ES-I3 (cell line): ENCODE data around the gene FGF14.

Experiments used
- H3K36me3 ChIP-seq: 2 replicates; pipeline ENCODE4 v1.6.1; 2013; ENCODE audit warnings: mild to moderate bottlenecking, low read length, control low read depth, moderate library complexity; ENCODE audit not compliant: insufficient read depth
- H3K4me1 ChIP-seq: 2 replicates; pipeline ENCODE4 v1.6.1; 2013; ENCODE audit warnings: mild to moderate bottlenecking, control low read depth, low read length; ENCODE audit not compliant: insufficient read depth
- H3K9ac ChIP-seq: 2 replicates; pipeline ENCODE4 v1.6.1; 2013; ENCODE audit warnings: low read depth, mild to moderate bottlenecking, low read length, moderate library complexity
- H3K9me3 ChIP-seq: 2 replicates; pipeline ENCODE4 v1.6.1; 2013; ENCODE audit warnings: mild to moderate bottlenecking, low read length, moderate library complexity; ENCODE audit not compliant: control insufficient read depth, insufficient read depth

The FGF14 gene

DNA sequence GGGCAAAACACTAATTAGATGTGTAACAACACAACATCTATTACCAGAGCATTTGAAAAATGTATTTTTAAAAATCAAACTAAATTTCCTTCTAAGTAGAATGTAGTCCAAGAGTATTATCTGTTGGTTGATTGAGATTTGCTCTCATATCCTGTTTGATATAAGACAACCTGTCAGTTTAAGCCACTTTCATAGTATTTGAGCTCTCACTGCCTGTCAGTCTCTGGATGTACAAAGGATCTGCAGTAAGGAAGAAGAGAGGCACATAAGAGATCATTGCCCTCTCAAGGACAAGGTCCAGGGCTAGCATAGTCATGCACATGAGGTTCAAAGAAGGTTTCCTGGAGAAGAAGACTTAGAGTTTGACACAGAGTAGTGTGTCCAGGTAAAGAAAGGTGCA lies 57.4 kb downstream of the FGF14 start:
- Histone ChIP-seq H3K4me1 (no peaks in the 10 kb centered on the region), H3K9me3 (no peaks in the 10 kb centered on the region), H3K9ac (no peak overlapping the region), H3K36me3 (no peaks in the 10 kb centered on the region)

GRCh38 chr13:102333320-102334198 lies 68.3 kb downstream of the FGF14 start:
- 0 out of 2 replicates have a peak, but pooled peaks cover 6% of the 10 kb centered on the region for H3K4me1 ChIP-seq

GRCh38 chr13:102328909-102329308 lies 72.9 kb downstream of the FGF14 start:
- no peaks in the 10 kb centered on the region for H3K36me3 ChIP-seq
- 0 out of 2 replicates have a peak, but pooled peaks cover 6% of the 10 kb centered on the region for H3K4me1 ChIP-seq
- H3K9ac ChIP-seq = no peak overlapping the region
- no peaks in the 10 kb centered on the region for H3K9me3 ChIP-seq

More at GRCh38 chr13:102333320-102334198, 68.3 kb downstream of the FGF14 start:
- H3K9me3 ChIP-seq = no peaks in the 10 kb centered on the region
- H3K36me3 ChIP-seq = no peaks in the 10 kb centered on the region
- H3K9ac ChIP-seq = no peak overlapping the region

DNA sequence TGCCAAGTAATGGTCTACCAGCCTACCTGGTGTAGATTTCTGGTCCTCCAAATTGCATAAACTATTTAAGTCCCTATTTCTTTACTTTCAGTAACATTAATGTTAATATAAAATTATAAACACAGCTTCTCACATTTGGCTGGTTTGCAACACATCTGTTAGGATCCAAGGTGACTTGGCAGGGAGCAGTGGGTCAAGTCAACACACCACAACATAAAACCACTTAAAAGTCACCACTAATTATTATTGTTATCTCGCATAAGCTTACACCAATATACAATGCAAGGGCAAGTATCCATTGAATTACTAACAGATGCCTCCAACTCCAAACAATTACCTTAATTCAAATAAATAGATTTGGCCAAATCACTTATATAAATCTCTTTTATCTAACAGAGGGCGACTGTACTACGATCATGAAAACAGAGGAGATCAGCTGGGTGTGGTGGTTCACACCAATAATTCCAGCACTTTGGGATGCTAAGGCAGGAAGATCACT lies 74.7 kb downstream of the FGF14 start:
- Histone ChIP-seq H3K4me1 (no peaks in the 10 kb centered on the region), H3K9ac (no peak overlapping the region), H3K36me3 (no peaks in the 10 kb centered on the region), H3K9me3 (no peaks in the 10 kb centered on the region)

GRCh38 chr13:102326381-102327118 lies 75.3 kb downstream of the FGF14 start:
- Histone ChIP-seq H3K36me3 (no peaks in the 10 kb centered on the region), H3K9ac (no peak overlapping the region)

DNA sequence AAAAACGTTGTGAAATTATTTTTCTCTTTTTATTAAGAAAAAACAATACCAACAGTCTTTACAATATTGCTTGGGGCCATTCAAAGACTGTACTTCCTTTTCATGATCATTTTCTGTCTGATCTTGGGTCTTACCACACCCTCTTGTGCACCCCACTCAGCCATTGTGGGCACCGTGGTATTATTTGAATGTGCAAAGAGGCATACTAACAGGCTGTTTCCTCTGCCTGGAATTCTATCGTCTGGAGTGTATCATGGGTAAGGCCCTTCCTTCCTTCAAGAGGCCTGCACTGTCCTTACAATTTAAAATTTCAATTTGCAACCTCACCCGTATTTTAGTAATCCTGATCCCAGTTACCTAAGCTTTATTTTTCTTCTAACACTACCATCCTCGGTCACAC lies 76.5 kb downstream of the FGF14 start:
- H3K36me3 ChIP-seq = no peaks in the 10 kb centered on the region
- no peak overlapping the region for H3K9ac ChIP-seq
- no peaks in the 10 kb centered on the region for H3K4me1 ChIP-seq
- no peaks in the 10 kb centered on the region for H3K9me3 ChIP-seq

More at GRCh38 chr13:102326381-102327118, 75.3 kb downstream of the FGF14 start:
- Histone ChIP-seq H3K4me1 (no peaks in the 10 kb centered on the region), H3K9me3 (no peaks in the 10 kb centered on the region)

- no peaks in the 10 kb centered on the region for H3K9me3 ChIP-seq
- H3K36me3 ChIP-seq = no peaks in the 10 kb centered on the region
- H3K9ac ChIP-seq = no peak overlapping the region
- H3K4me1 ChIP-seq = no peaks in the 10 kb centered on the region
These were observed 78.3 kb downstream of the FGF14 start for GRCh38 chr13:102323505-102323904.

DNA sequence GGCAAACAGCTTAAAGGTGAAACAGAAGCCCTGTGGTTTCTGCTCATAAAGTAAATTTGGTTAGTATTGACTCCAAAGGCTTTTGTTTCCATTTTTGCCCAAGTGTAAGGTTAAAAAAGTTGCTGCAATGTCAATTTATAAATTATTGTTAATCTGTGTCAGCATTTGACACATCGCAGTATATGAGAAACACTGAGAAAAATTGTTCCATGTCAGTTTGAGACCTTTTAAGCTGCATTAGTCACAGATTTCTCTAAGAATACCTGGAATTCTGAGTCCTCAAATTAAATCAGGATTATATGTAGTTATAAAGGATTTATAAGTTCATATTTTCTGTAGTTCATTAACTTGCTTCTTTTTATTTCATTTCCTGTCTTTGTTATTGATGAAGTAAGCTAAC lies 78.8 kb downstream of the FGF14 start:
- H3K9ac ChIP-seq = no peak overlapping the region
- no peaks in the 10 kb centered on the region for H3K9me3 ChIP-seq
- no peaks in the 10 kb centered on the region for H3K36me3 ChIP-seq
- H3K4me1 ChIP-seq = no peaks in the 10 kb centered on the region

DNA sequence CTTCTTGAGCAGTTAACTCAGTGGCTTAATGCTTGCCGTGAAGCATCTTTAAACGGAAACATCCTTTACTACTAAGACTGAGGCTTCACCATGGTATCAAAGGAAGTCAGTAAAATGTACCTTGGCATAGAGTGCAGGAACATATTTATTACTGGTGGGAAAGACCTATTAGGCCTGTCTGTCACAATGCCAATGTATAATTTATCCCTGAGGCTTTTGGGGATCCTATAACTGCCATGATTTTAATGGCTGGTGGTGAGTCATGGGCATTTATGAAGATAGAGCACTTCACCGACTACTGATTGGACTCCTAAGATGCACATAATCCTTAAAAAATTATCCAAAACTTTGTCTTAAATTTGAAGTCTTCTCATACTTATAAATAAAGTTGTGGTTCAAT lies 79.6 kb downstream of the FGF14 start:
- Histone ChIP-seq H3K9me3 (no peaks in the 10 kb centered on the region), H3K36me3 (no peaks in the 10 kb centered on the region), H3K9ac (no peak overlapping the region), H3K4me1 (no peaks in the 10 kb centered on the region)

DNA sequence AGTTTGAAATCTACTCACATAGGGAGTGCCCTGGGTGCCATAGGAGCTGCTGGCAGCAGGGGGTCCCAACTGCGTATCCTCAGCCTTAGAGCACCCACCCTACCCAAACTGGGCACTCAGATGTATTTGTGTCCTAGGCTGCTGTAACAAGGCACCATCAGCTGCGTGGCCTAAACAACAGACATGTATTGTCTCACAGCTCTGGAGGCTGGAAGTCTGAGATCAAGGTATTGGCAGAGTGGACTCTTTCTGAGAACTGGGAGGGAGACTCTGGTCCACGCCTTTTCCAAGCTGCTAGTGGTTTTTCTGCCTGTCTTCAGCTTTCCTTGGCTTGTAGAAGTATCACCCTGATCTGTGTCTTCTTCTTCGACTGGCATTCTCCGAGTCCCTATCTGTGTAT lies 83.6 kb downstream of the FGF14 start:
- no peaks in the 10 kb centered on the region for H3K4me1 ChIP-seq
- H3K9me3 ChIP-seq = no peaks in the 10 kb centered on the region
- no peak overlapping the region for H3K9ac ChIP-seq
- H3K36me3 ChIP-seq = no peaks in the 10 kb centered on the region

DNA sequence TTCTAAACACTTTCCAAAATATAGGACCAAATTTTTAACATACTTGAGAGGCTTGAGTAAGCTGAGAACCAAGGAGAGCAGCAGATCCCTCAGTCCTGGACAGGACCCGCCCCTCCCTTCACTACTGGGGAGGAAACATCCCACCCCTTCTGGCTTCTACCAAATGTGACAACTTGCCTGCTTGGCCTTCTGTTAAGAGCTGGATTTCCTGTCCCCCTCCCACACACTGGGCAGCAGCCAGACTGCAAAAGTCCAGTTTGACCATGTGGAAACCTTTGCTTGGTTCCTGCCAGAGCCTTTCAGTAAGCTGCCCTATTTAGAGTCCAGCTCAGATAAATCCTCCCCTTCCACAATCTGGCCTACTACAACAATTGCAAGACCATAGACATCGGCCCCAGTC lies 84.3 kb downstream of the FGF14 start:
- H3K9me3 ChIP-seq = no peaks in the 10 kb centered on the region
- no peaks in the 10 kb centered on the region for H3K4me1 ChIP-seq
- H3K36me3 ChIP-seq = no peaks in the 10 kb centered on the region
- H3K9ac ChIP-seq = no peak overlapping the region

GRCh38 chr13:102316732-102317131 lies 85.1 kb downstream of the FGF14 start:
- Histone ChIP-seq H3K4me1 (no peaks in the 10 kb centered on the region), H3K36me3 (no peaks in the 10 kb centered on the region), H3K9me3 (no peaks in the 10 kb centered on the region), H3K9ac (no peak overlapping the region)

- no peak overlapping the region for H3K9ac ChIP-seq
- H3K9me3 ChIP-seq = no peaks in the 10 kb centered on the region
- H3K4me1 ChIP-seq = no peaks in the 10 kb centered on the region
- no peaks in the 10 kb centered on the region for H3K36me3 ChIP-seq
These were observed 89.0 kb downstream of the FGF14 start for GRCh38 chr13:102312841-102313240.

DNA sequence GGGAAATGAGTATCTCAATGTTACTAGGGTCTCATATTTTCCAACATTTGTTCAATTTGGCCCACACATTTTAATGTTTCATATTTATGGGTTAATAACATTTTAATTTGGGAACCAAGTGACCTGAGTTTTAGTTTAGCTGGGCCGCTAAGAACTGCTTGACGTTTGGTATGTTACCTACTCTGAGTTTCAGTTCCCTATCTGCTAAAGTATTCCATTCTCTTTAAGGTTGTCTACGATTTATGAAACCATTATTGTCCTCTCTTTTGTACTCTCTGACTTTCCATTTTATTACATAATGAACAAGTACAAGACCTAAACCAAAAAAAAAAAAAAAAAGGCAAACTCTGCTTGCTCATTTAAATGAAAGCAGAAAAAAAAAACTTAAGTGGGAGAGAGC lies 89.9 kb downstream of the FGF14 start:
- Histone ChIP-seq H3K9me3 (no peaks in the 10 kb centered on the region), H3K4me1 (no peaks in the 10 kb centered on the region), H3K9ac (no peak overlapping the region), H3K36me3 (no peaks in the 10 kb centered on the region)

DNA sequence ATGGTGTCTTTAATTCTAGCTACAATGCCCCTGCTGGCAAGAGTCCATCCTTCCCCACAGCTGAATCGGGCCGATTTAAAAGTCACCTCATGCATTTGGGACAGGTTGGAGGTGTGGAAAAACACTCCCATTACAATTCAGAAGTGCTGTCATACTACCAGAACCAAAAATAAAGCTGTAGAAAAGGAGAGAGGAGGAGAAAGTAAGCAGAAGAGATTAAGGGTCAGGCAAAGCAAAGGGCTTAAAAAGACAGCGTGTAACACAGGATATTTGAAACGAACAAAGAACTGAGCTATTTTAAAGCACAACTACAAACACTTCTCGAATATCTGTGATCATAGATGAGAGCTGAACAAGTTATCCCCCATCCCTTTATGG lies 90.4 kb downstream of the FGF14 start:
- no peaks in the 10 kb centered on the region for H3K36me3 ChIP-seq
- H3K4me1 ChIP-seq = no peaks in the 10 kb centered on the region
- H3K9me3 ChIP-seq = no peaks in the 10 kb centered on the region
- no peak overlapping the region for H3K9ac ChIP-seq
